CD14-positive monocyte (primary cell): ENCODE data around the gene WAC. TPM values are rescaled to one million over a fixed set of nuclear protein-coding genes. Genes with fewer than 3 reads are reported as not detected.
"Not testable (repeated sequence)": the region's sequence is repeated elsewhere in the genome, so short reads cannot be mapped to it uniquely, and the experiment has no call there.

Experiments
- DNase-seq, 3 donors: peaks; one replicate each; pipeline ENCODE4 v3.0.0-alpha.2; 2011 to 2022
- H2AFZ ChIP-seq: 2 replicates; pipeline ENCODE4 v1.6.0; 2012; ENCODE audit warnings: mild to moderate bottlenecking, low read depth, low read length, inconsistent platforms; ENCODE audit not compliant: insufficient read depth, poor library complexity, severe bottlenecking
- H3K27ac ChIP-seq, 2 donors: 1 replicate in 1 of 2; 2 replicates in 1 of 2; pipeline ENCODE4 v1.5.1; 2012 to 2013; ENCODE audit warnings: low read length in 2 of 2, control low read depth in 1 of 2, inconsistent platforms in 1 of 2, low read depth in 1 of 2, mild to moderate bottlenecking in 1 of 2
- H3K27me3 ChIP-seq, 2 donors: one replicate each; pipeline versions ENCODE4 v1.6.0 to v1.6.1; 2011 to 2013; ENCODE audit warnings: low read length in 2 of 2; ENCODE audit not compliant: control insufficient read depth in 2 of 2, insufficient read depth in 2 of 2
- H3K36me3 ChIP-seq, 2 donors: replicated peaks in 1 of 2; 1 replicate in 1 of 2; 2 replicates in 1 of 2; pipeline versions ENCODE4 v1.5.1 to v1.6.1; 2012 to 2013; ENCODE audit warnings: low read length in 2 of 2, control low read depth in 1 of 2, inconsistent platforms in 1 of 2, mild to moderate bottlenecking in 1 of 2; ENCODE audit not compliant: insufficient read depth in 2 of 2, control insufficient read depth in 1 of 2
- H3K4me1 ChIP-seq, 2 donors: 1 replicate in 1 of 2; 2 replicates in 1 of 2; pipeline versions ENCODE4 v1.5.1 to v1.6.1; 2012 to 2013; ENCODE audit warnings: low read length in 2 of 2, control low read depth in 1 of 2, inconsistent platforms in 1 of 2, mild to moderate bottlenecking in 1 of 2, moderate library complexity in 1 of 2; ENCODE audit not compliant: insufficient read depth in 2 of 2, control insufficient read depth in 1 of 2
- H3K4me2 ChIP-seq: replicated peaks from 2 replicates; pipeline ENCODE3; 2012; ENCODE audit warnings: low read length, moderate library complexity, mild to moderate bottlenecking; ENCODE audit not compliant: poor library complexity, severe bottlenecking; ENCODE audit errors: extremely low read depth
- H3K4me3 ChIP-seq, 3 experiments: fragments of 200-600 bp in 1 of 3; sonication (generic) in 1 of 3; replicated peaks in 1 of 3; 1 replicate in 2 of 3; 2 replicates in 1 of 3; pipeline ENCODE4 v1.5.1; 2011 to 2013; ENCODE audit warnings: low read length in 3 of 3, mild to moderate bottlenecking in 3 of 3, control low read depth in 2 of 3, low read depth in 2 of 3, inconsistent platforms in 1 of 3, moderate library complexity in 1 of 3
- H3K79me2 ChIP-seq: 2 replicates; pipeline ENCODE4 v1.6.0; 2012; ENCODE audit warnings: mild to moderate bottlenecking, control low read depth, inconsistent platforms, low read length, moderate library complexity; ENCODE audit not compliant: insufficient read depth
- H3K9ac ChIP-seq: 2 replicates; pipeline ENCODE4 v1.6.0; 2017; ENCODE audit warnings: low read length, mild to moderate bottlenecking; ENCODE audit not compliant: insufficient read depth, poor library complexity, severe bottlenecking
- H3K9me3 ChIP-seq, 2 donors: replicated peaks in 1 of 2; 1 replicate in 1 of 2; 2 replicates in 1 of 2; pipeline versions ENCODE4 v1.5.1 to v1.6.1; 2012 to 2013; ENCODE audit warnings: low read length in 2 of 2, control low read depth in 1 of 2; ENCODE audit not compliant: control insufficient read depth in 1 of 2, insufficient read depth in 1 of 2
- H4K20me1 ChIP-seq: 2 replicates; pipeline ENCODE4 v1.6.0; 2012; ENCODE audit warnings: mild to moderate bottlenecking, low read length, control low read depth, moderate library complexity; ENCODE audit not compliant: insufficient read depth
- H3K27ac Mint-ChIP-seq, 7 donors: one replicate each; pipeline ENCODE4 v1.8.0; 2020; ENCODE audit warnings: mild to moderate bottlenecking in 7 of 7, mixed read lengths in 7 of 7, moderate library complexity in 6 of 7, inconsistent platforms in 2 of 7
- H3K27me3 Mint-ChIP-seq, 3 donors: one replicate each; pipeline ENCODE4 v1.8.0; 2021 to 2022; ENCODE audit warnings: low read depth in 3 of 3, mild to moderate bottlenecking in 3 of 3, mixed read lengths in 3 of 3, moderate library complexity in 3 of 3, inconsistent platforms in 1 of 3
- H3K36me3 Mint-ChIP-seq, 2 donors: one replicate each; pipeline ENCODE4 v1.8.0; 2020; ENCODE audit warnings: mixed read lengths in 2 of 2, inconsistent platforms in 1 of 2, mild to moderate bottlenecking in 1 of 2
- H3K4me1 Mint-ChIP-seq: one replicate; pipeline ENCODE4 v1.8.0; 2020; ENCODE audit warnings: mild to moderate bottlenecking, mixed read lengths
- H3K4me3 Mint-ChIP-seq, 2 donors: one replicate each; pipeline ENCODE4 v1.8.0; 2020; ENCODE audit warnings: mild to moderate bottlenecking in 2 of 2, mixed read lengths in 2 of 2, moderate library complexity in 1 of 2
- H3K9me3 Mint-ChIP-seq, 7 donors: one replicate each; pipeline ENCODE4 v1.8.0; 2020 to 2022; ENCODE audit warnings: mixed read lengths in 7 of 7, mild to moderate bottlenecking in 6 of 7, moderate library complexity in 6 of 7, inconsistent platforms in 2 of 7
- WGBS: methylation state at CpG from one replicate; pipeline ENCODE4 v1.1.5; 2013; ENCODE audit warnings: missing lambda C conversion rate; ENCODE audit not compliant: insufficient coverage; 5-methylcytosine and 5-hydroxymethylcytosine counted together
- intact Hi-C, 2 donors: fragments of 100-400 bp; cut with micrococcal nuclease; formaldehyde crosslinking; loops; one replicate each; pipeline versions ENCODE4 v1.15.0 to v1.15.1; 2023
- polyA plus RNA-seq, 3 donors: library from polyadenylated mRNA; depleted of rRNA in 1 of 3; unstranded in 2 of 3; stranded (reverse) in 1 of 3; fragments of 300-500 nt in 2 of 3; fragments of >200 nt in 1 of 3; fragmentation: Illumina TruSeq in 2 of 3; gene quantifications; 1 replicate in 2 of 3; 2 replicates in 1 of 3; pipeline ENCODE4 v1.2.3, GENCODE V29; 2012 to 2021
- TF ChIP-seq, protein P1 (sequence below): fragments of 200-600 bp; IDR thresholded peaks from one replicate; pipeline ENCODE4 v1.8.0; 2022; ENCODE audit warnings: antibody characterized with exemption, mild to moderate bottlenecking

The WAC gene
- polyA plus RNA-seq, 3 donors, result 46.7 to 80.8 (median 67.9) TPM

DNA sequence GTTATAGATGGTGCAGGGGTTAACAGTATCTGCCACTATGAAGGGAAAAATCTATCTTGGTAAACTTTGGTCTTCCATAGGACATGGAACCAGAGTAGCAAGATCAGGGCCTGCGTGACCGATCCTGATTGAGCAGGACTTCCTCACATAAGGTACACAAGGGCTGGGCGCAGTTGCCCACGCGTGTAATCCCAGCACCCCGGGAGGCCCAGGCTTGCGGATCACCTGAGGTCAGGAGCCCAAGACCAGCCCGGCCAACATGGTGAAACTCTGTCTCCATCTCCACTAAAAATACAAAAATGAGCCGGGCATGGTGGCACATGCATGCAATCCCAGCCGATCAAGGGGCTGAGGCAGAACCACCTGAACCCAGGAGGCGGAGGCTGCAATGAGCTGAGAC is 11.0 kb upstream of the WAC start:
- H3K27me3 Mint-ChIP-seq, H3K79me2 ChIP-seq, H3K27ac Mint-ChIP-seq, H3K4me3 ChIP-seq, H3K27ac ChIP-seq, intact Hi-C loops, DNase-seq, H3K27me3 ChIP-seq, H3K4me2 ChIP-seq, H4K20me1 ChIP-seq, H3K9ac ChIP-seq, H3K4me1 Mint-ChIP-seq, H3K4me1 ChIP-seq, H2AFZ ChIP-seq, H3K4me3 Mint-ChIP-seq: not testable (repeated sequence)
- peaks cover 9 to 30% of the 10 kb centered on the region in 2 donors for H3K36me3 ChIP-seq
- Mint-ChIP-seq H3K36me3 (peaks cover 34 to 38% of the 10 kb centered on the region in 2 donors), H3K9me3 (peaks cover 16 to 50% (median 36%) of the 10 kb centered on the region in 7 donors)
- WGBS, result 100% methylated on average over 6 of the region's 11 CpGs
- H3K9me3 ChIP-seq, result peaks cover 18 to 25% of the 10 kb centered on the region in 2 donors

DNA sequence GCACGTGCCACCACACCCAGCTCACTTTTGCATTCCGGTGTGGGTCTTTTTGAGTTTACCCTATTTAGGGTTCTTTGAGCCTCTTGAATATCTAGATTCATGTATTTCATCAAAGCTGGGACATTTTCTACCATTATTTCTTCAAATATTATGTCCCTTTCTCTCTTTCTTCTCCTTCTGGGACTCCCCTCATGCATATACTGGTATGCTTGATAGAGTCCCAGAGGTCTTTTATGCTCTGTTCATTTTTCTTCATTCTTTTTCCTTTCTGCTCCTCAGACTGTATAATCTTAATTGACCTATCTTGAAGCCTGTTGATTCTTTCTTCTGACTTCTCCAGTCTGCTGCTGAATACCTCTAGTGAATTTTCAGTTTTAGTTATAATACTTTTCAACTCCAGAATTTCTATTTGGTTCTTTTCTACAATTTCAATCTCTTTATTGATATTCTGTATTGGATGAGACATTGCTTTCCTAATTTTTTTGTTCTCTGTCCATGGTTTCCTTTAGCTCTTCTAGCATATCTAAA is 9.1 kb upstream of the WAC start:
- peaks cover 9 to 30% of the 10 kb centered on the region in 2 donors for H3K36me3 ChIP-seq
- H3K9me3 Mint-ChIP-seq, result peaks cover 16 to 46% (median 36%) of the 10 kb centered on the region in 7 donors
- 100% methylated on average over 2 of the region's 2 CpGs for WGBS

More for the DNA sequence above, 9.1 kb upstream of the WAC start:
- Histone ChIP-seq H3K4me2 (no peak overlapping the region), H3K4me1 (no peaks in the 10 kb centered on the region), H3K9ac (no peak overlapping the region), H4K20me1 (peaks cover 20% of the 10 kb centered on the region), H3K27me3 (no peaks in the 10 kb centered on the region), H3K27ac (no peak overlapping the region), H3K79me2 (peaks cover 23% of the 10 kb centered on the region), H3K4me3 (no peak overlapping the region), H3K9me3 (peaks cover 18 to 23% of the 10 kb centered on the region in 2 donors), H2AFZ (no peak overlapping the region)
- intact Hi-C loops, result no loop called here
- Mint-ChIP-seq H3K4me3 (no peak overlapping the region), H3K36me3 (peaks cover 38 to 46% of the 10 kb centered on the region in 2 donors), H3K27me3 (no peaks in the 10 kb centered on the region), H3K27ac (no peak overlapping the region), H3K4me1 (peaks cover 4% of the 10 kb centered on the region)
- TF ChIP-seq, protein P1, sequence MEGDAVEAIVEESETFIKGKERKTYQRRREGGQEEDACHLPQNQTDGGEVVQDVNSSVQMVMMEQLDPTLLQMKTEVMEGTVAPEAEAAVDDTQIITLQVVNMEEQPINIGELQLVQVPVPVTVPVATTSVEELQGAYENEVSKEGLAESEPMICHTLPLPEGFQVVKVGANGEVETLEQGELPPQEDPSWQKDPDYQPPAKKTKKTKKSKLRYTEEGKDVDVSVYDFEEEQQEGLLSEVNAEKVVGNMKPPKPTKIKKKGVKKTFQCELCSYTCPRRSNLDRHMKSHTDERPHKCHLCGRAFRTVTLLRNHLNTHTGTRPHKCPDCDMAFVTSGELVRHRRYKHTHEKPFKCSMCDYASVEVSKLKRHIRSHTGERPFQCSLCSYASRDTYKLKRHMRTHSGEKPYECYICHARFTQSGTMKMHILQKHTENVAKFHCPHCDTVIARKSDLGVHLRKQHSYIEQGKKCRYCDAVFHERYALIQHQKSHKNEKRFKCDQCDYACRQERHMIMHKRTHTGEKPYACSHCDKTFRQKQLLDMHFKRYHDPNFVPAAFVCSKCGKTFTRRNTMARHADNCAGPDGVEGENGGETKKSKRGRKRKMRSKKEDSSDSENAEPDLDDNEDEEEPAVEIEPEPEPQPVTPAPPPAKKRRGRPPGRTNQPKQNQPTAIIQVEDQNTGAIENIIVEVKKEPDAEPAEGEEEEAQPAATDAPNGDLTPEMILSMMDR, result no peak
- DNase-seq, result no peak
